Measurements from ENCODE around the gene HSPB2. TPM values are rescaled to one million over a fixed set of nuclear protein-coding genes. Genes with fewer than 3 reads are reported as not detected.

The HSPB2 gene
- total and polyA plus RNA-seq, 2 of the 8 experiments (the other 6 are each of a cell fraction or from before 2014, with no cell fraction given), result 0.32 to 0.86 TPM

GRCh38 chr11:111918390-111919256, 6.1 kb downstream of the HSPB2 start, which contains the start of gene C11orf52 (continued):
- TF ChIP-seq GTF2F1 (IDR thresholded peaks at IDR 0.05; ENCODE audit: borderline replicate concordance, low read depth, low read length) (0 out of 2 replicates have a peak, but pooled peaks have one; percentile 20), TCF12 (IDR thresholded peaks at IDR 0.05; ENCODE audit: low read depth, low read length) (peak; percentile 80), CBX8 (IDR thresholded peaks at IDR 0.05; ENCODE audit: borderline replicate concordance, low read depth, low read length) (no peak), RBBP5 (IDR thresholded peaks at IDR 0.05; ENCODE audit: borderline replicate concordance, low read depth, low read length) (no peak; the same call in 1 of the 2 replicates), RFX5 (IDR thresholded peaks at IDR 0.05; ENCODE audit: borderline replicate concordance, low read depth, low read length) (no peak)
